Stimulated activated CD8-positive, alpha-beta memory T cell treated with anti-CD3 and anti-CD28 coated beads, Interleukin-4, amount 100 ng/mL, for 4 hours (primary cell): ENCODE results near the gene KREMEN1.

Experiments used
- DNase-seq, 2 donors: peaks; one replicate each; pipeline ENCODE4 v3.0.0-alpha.2; 2020; ENCODE audit warnings: low read depth in 2 of 2, low spot score in 1 of 2

Gene KREMEN1

DNA sequence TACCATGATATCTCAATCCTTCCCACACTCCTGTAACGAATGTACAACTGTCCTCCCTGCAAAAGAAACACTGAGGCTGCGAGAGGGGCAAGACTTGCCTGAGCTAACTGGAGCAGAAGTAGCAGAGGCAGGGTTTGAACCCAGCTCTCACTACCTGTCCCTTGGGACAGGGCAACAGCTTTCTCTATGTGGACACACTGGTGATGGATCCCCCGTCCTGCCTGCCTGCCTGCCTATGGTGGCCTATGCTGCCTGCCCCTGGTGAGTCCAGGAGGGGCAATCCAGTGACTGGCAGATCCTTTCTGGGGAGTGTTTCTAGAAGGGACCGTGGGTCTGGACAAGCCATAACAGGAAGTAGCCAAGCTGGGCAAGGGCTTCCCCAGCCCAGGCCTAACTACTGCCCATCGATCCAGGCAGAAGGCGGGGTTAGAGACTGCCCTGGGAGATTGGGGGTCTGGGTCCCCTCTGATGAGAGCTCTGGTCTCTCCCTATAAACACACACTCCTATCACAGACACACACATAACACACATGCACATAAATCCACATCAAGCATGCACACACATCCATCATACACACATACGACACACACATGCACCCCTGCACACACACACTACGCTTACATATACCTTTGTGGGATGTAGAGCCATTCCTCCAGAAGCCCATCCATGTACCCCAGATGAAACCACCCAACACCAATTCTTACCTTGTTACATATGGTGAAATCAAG lies 131.8 kb downstream of the KREMEN1 start:
- DNase-seq, result no peak

DNA sequence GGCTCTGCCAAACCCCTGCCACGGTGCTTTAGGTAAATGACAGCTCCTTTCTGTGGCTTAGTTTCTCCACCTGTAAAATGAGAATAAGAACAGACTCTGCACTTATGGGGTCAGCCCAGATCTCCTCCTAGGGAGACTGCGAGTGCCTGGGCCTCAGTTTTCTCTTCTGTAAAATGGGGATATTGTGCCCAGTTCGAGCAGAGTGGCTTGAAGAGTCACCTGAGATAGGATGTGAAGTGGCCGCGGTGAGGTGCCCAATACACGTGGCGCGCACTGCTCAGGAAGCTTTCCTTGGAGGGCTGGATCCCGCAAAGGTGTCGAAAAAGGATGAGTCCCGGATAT lies 132.4 kb downstream of the KREMEN1 start:
- DNase-seq, result no peak

DNA sequence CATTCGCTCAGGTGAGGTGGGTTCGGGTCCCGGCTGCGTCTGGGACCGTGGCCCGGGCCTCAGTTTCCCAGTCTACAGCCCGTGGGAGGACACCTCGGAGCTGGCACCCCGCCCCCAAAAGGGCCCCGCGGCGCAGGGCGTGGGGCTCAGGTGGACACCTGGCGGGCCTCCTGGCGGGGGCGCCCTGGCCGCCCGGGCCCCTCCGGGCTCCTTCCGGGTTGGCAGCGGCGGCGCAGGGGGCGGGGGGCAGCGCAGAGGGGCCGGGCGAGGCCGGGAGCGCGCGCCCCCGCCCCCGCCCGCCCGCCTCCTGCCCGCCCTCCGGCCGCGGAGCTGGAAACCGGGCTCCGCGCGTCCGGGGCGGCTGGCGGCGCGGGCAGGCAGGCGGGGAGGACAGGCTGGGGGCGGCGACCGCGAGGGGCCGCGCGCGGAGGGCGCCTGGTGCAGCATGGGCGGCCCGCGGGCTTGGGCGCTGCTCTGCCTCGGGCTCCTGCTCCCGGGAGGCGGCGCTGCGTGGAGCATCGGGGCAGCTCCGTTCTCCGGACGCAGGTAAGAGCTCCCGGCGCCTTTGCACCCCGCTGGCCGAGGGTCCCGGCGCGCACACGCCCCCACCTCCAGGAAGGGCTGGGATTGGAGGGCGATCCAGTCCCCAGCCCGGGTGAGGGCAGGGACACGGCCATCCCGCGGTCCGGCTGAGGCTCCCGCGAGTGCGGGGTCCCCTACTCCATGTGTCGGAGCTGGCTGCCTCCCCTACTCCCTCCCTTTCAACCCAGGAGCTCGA lies 132.9 kb downstream of the KREMEN1 start, which contains the start of gene EMID1:
EMID1 (plus strand) TSS at position 303 of the 778 bp plus-strand sequence; CDS start at position 446, 143 bp downstream.
- DNase-seq, result no peak

DNA sequence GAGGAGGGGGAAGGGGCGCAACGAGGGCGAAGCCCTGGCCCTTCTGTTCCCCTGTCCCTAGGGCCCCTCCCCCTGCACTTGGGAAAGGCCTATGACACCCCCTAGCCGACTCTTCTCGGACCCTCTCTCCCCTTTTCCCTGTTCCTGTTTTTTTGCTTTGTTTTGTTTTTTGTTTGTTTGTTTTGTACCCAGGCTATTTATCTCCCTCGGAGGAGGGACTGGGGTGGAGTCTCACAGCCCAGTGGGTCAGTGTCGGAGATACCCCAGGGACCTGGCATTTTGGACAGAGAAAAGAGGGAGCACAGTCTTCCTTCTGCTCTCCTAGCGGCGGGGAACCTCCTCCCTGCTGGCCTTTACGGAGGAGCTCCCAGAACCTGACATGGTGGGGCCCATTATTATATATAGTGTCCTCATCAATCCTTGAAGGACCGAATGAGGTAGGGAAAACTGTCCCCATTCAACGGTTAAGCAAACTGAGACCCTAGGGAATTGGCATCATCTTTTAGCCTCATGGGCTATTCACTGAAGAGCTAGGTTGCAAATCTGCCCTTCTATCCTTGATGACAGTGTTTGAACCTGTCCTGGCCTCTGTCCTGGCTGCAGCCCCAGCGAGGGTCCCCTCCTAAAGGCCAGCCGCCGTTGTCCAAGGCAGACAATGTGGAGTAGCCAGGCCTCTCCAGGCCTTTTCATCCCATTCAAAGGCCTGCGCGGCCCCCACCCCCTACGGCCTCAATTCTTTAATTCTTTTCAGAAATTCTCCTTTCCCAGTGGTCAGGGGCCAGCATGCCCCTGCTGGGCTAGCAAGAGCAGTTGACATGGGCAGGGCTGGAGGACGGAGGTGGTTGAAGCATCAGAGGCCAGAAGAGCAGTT lies 133.8 kb downstream of the KREMEN1 start:
- no peak for DNase-seq

DNA sequence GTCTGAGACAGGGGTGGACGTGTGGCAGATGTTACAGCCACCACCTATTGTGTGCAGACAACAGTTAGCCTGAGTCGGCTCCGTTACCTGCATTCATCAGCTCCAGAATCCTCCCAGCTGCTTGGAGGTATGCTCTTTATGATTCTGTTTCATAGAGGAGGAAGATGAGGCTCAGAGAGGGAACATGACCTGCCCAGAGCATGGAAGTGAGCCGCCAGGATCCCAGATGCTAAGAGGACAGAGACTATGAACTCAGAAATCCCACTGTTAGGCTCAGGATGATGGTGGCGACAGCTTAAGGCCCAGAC lies 134.4 kb downstream of the KREMEN1 start:
- no peak for DNase-seq

DNA sequence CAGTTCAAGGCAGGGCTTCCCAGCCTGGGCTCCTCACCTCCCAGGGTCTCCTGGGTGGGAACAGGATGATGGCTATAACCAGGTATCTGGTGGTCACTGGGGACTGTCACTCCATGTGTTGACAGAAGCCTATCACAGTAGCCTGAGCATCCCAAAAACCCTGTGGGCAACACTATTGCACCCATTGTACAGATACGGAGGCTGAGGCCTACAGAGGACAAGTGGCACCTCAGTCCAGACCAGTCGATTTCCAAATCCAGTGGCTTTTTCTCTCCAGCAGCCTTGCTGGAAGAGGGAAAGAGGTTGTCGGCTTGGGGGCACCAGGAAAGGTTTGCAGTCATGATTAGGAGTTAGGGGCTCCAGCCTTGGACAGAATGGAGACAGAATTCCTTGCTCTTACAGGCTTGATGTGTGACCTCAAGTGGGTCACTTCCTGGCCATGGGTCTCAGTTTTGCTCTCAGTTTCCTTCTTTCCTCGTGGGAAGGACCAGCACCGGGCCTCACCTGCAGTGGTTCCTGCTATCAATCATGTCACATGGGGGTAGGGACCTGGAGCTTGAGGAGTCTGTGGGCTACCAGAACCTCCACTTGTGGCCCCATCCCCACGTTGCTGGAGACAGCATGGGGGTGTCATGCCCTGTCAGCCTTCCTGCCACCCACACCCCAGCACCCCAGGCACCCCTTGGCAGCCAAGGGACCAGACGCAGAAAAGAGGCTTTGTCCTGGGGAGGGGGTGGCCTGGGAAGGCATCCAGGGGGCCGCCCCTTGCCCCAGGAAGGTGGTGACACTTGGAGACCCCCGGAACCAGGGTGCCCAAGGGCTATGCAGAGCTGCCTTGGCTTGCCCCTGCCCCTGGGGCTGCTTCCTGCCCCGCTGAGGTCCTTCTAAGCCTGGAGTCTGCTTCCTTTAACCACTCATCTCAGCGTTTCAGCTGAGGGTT lies 135.0 kb downstream of the KREMEN1 start:
- DNase-seq, result no peak

DNA sequence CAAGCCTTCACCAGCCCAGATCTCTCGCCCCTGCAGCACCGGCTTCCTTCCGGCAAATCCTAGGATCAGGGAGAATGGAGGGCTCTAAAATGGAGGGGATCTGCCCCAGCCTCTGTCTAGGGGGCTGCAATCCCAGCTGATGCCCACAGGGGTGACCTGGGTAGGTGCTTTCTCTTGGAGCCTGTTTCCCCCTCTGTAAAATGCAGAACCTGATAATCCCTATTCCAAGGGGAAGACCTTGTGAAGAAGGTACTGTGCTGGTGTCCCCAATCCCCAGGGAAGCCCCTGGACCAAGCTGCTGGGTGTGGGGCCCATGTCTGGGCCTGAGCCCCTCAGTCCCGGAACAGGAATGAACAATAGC lies 135.6 kb downstream of the KREMEN1 start:
- no peak for DNase-seq

DNA sequence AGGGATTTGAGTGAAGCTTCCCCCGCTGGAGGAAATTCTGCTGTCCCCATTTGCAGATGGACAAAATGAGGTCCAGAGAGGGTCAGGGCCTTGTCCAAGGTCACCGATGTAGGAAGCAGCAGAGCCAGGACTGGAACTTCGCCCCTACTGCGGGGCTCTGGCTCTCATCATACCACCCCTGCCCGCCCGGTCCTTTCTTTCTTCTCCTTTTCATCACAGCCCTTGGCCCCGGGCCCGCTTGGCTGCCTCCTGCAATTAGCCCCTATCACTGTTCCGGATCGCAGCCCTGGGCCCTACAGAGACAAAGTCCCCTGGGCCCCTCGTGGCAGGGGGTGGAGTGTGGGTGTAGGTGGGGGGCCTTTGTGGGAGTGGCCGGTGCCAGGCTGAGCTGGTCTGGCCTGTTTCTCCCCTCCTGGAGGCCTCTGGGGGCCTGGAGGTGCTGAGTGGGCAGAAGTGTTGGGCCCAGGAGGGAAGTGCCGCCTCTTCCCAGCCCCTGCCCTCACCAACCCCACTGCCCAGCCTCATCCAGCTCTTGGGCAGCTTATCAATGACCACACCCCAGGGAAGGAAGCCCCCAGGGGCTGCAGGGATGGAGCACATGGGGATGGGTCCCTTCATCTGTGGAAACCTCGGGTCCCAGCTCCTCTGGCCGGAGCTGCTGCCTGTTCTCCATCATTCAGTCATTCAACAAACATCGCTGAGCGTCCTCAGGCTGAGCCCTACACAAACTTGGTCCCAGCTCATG lies 136.2 kb downstream of the KREMEN1 start:
- DNase-seq, result no peak

DNA sequence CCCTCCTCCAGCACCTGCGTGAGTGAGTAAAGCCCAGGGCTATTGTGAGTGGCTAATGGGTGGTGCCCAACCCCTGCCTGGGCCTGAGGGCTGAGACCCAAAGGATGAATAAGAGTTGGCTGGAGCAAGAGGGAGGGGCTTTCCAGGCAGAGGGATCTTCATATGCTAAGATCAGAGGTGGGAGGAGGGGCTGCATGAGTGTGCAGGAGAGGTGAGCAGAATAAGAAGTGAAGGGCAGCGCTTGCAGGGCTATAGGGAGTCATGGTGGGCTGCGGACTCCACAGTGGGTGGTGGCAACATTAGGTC lies 136.7 kb downstream of the KREMEN1 start:
- DNase-seq, result no peak

DNA sequence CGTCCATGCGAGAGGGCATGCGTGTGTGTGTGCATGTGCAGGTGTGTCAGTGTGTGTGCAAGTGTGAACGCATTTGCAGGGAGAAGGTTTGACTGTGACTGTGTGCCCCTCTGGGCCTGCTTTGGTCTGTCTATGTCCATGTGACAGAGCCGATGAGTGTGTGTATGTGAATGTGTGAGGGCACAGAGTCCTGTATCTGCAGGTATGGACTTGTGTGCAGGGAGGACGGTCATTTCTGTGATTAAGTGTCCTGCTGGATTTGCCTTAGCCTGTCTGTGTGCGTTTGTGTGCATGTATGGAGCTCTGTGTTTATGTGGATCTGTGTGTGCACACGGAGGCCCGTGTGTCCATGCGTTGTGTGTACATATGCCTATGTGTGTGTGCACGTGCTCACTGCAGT lies 138.2 kb downstream of the KREMEN1 start:
- DNase-seq, result no peak

DNA sequence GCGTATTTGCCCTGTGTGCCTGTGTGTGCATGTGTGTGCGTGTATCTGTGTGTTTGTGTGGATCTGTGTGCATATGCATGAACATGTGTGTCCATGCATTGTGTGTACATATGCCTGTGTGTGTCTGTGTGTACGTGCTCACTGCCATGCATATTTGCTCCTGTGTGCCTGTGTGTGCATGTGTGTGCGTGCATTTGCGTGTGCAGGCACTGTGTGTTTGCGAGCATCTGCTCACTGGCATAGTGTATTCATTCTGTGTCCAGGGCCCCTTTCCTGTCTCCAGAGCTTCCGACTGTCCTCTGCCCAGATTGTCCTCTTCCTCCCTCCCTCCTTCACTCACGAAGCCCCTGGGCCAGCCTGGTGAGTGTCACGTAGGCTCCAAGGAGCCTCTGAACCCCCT lies 138.6 kb downstream of the KREMEN1 start:
- DNase-seq, result no peak

DNA sequence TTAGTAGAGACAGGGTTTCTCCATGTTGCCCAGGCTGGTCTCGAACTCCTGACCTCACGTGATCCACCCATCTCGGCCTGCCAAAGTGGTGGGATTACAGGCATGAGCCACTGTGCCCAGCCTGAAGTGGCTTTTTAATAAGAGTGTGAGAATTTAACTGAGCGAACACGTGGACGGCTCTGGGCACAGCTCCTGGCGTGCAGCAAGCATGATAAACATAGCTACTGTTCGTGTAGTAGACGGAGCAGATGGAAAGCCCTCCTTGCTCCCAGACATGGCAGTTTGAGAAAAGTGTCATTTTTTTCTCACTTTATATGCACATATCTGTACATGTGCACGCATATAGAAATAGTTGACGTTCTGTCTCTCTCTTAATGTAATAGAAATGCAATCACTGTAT lies 139.9 kb downstream of the KREMEN1 start:
- no peak for DNase-seq

DNA sequence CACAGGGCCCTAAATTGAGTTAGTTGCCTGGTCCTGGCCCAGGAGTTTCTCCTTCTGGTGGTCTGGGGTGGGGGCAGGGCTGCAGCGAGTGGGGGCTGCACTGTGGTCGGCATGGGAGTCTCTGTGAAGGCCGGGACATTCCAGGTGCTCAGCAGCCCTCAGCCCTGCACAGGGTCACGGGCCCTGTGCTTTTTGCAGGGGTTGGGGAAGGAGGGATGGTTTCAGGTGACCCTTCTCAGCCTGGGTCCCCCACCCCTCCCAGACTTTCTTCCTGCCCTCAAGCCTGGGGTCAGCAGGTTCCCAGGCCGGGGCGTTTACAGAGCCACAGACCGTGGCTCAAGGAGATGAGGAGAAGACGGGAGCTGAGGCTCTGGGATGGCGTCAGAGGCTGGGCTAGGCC lies 140.7 kb downstream of the KREMEN1 start:
- no peak for DNase-seq

DNA sequence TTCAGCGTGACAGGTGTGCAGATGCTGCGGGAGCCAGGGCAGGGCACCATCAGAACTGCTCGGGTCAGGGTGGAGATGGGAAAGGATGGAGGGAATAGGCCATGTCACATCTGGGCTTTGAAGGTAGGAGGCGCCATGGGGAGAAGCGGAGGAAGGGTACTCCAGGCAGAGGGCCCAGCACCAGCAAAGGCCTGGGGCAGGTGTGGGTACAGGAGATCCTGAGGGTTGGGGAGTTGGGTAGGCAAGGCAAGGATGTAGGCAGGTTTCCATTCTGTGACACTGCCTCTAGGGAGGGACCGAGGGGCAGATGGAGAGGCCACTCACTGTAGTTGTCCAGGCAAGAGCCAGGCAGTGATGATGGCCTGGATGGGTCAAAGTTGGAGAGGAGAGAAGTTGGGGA lies 141.4 kb downstream of the KREMEN1 start:
- DNase-seq, result no peak

DNA sequence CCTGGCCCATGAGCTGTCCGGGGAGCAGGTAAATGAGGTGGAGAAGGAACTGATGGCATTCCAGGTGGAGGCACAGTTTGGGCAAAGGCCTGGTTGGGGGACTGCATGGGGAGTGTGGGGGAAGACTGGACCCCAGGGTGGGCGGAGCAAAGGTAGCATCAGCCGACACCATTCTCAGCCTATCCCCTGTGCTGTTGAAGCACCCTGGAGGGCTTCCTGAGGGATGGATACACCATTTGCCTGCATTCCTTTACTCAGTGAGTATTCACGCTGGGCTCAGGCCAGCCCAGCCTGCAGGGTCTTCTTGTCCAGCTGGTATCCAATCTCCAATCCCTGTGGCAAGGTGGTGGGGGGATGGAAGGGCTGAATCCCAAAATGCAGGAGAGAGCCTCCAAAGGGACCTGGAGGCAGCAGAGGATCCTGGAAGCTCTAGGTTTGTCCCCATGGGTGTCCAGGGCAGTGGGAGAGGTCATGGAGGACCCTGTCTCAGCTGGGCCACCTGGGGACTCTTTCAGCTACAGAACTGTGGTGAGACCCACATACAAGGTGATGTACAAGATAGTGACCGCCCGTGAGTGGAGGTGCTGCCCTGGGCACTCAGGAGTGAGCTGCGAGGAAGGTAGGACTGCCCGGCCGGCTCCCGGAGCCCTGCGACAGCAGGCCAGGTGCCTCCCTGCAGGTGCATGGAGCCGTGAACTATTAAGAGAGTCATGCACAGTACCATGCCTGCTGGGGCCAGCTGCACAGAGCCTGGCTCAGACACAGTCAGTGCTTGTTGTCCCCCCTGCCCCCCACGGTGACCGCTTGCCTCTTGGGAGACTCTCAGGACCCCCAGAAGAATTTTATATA lies 142.4 kb downstream of the KREMEN1 start:
- DNase-seq, result no peak

DNA sequence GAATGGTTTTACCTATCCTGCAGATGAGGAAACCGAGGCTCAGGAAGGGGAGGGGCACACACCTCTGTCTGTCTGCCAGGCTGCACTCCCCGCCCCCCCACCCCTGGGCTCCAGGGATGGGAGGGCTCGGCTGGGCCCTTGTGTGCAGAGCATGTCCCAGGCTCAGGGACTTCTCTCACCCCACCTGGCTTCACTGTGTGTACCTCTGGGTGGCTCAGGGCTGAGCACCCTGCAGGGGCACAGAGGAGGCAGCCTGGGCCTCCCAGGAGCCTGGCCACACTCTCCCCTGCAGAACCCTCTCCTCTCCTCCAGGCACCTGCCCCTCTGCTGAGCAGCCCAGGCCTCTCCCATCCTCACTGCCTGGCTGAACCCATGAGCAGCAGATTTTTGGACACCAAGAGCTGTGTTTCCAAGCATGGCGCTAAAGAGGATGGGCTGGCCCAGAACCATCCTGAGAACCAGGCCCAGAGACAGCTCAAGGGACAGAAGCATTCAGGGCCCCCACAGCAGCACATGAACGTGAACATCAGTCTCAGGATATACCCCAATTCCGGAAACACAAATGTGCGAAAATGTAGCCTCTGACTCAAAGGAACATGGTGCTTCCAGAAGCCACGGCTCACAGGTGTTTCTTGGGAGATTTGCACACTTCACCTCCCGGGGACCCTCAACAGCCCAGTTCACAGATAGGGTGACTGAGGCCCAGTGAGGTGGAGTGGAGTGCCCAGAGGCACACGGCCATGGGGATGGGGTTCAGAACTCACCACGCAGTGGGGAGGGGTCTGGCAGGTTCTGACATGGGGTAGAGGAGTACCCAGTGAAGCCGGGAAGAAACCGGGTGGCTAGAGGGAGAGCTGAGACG lies 143.4 kb downstream of the KREMEN1 start:
- DNase-seq, result no peak

DNA sequence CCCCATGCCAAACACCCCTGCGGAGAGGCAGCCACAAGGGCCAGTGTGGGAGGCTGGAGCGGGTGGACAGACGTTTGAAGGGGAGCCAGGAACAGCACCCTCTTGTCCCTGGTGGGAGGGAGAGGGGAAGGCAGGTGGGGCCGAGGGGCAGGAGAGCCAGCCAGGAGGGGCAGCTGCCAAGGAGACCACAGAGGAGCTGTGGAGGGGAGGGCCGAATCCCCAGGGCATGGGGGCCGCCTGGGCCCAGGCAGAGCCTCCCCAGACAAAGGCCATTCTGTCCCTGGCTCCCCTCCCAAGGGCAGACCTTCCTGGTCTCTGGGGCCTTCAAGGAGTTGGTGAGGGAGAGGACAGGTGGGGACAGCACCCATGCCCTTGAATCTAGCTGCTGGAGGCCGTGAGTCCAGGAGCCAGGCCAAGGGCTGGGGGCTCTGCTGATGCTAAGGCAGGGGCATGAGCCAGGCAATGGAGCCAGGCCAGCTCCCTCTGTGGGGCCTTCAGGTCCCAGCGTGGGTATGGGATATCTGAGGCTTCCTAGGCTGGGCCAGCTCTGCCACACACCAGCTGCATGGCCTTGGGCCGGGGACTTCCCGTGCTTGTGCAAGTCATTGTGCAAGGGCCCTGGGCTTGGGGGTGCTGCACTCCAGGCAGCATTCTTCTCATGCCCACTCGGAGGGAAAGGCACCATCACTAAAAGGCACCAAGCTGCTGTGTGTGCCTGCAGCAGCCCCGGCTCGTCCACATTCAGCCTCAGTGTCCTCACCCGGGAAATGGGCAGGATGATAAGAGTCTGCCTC lies 144.2 kb downstream of the KREMEN1 start:
- DNase-seq, result no peak
